Hepatocyte (in vitro differentiated cells): ENCODE results near the gene KCNQ4. TPM values are rescaled to one million over a fixed set of nuclear protein-coding genes. Genes with fewer than 3 reads are reported as not detected.

Experiments
- DNase-seq: peaks from one replicate; pipeline ENCODE4 v3.0.0-alpha.2; 2016; ENCODE audit warnings: low spot score
- H2AFZ ChIP-seq: fragments of 200-600 bp; sonication (generic); 2 replicates; pipeline ENCODE4 v1.6.0; 2016; ENCODE audit warnings: antibody characterized with exemption, mild to moderate bottlenecking
- H3K27ac ChIP-seq: fragments of 200-600 bp; sonication (generic); 2 replicates; pipeline ENCODE4 v1.5.1; 2016; ENCODE audit warnings: mild to moderate bottlenecking
- H3K27me3 ChIP-seq: fragments of 200-600 bp; sonication (generic); 2 replicates; pipeline ENCODE4 v1.6.1; 2016
- H3K36me3 ChIP-seq: fragments of 200-600 bp; sonication (generic); replicated peaks from 2 replicates; pipeline ENCODE4 v1.5.1; 2016; ENCODE audit warnings: low read depth; ENCODE audit not compliant: insufficient read depth
- H3K4me1 ChIP-seq: fragments of 200-600 bp; sonication (generic); 2 replicates; pipeline ENCODE4 v1.5.1; 2016; ENCODE audit warnings: mild to moderate bottlenecking, moderate library complexity; ENCODE audit not compliant: insufficient read depth
- H3K4me2 ChIP-seq: fragments of 200-600 bp; sonication (generic); 2 replicates; pipeline ENCODE4 v1.6.0; 2016
- H3K4me3 ChIP-seq: fragments of 200-600 bp; sonication (generic); 2 replicates; pipeline ENCODE4 v1.5.1; 2016; ENCODE audit warnings: mild to moderate bottlenecking
- H3K79me2 ChIP-seq: fragments of 200-600 bp; sonication (generic); 2 replicates; pipeline ENCODE4 v1.6.0; 2017; ENCODE audit warnings: mild to moderate bottlenecking
- H3K9me2 ChIP-seq: fragments of 200-600 bp; sonication (generic); replicated peaks from 2 replicates; pipeline ENCODE4 v1.6.0; 2017; ENCODE audit warnings: mild to moderate bottlenecking; ENCODE audit not compliant: insufficient read depth
- H3K9me3 ChIP-seq: fragments of 200-600 bp; sonication (generic); 2 replicates; pipeline ENCODE4 v1.5.1; 2016; ENCODE audit warnings: low read depth, mild to moderate bottlenecking
- H4K20me1 ChIP-seq: fragments of 200-600 bp; sonication (generic); 2 replicates; pipeline ENCODE4 v1.6.0; 2016; ENCODE audit warnings: mild to moderate bottlenecking; ENCODE audit not compliant: insufficient read depth, poor library complexity, severe bottlenecking
- CTCF ChIP-seq: fragments of 200-600 bp; sonication (generic); IDR thresholded peaks from 2 replicates; pipeline ENCODE4 v1.5.1; 2016; ENCODE audit warnings: antibody characterized with exemption, mild to moderate bottlenecking; ENCODE audit not compliant: poor library complexity
- EZH2 ChIP-seq: fragments of 200-600 bp; sonication (generic); IDR thresholded peaks from 2 replicates; pipeline ENCODE4 v1.6.1; 2016; ENCODE audit warnings: antibody characterized with exemption, mild to moderate bottlenecking, borderline replicate concordance
- EZH2phosphoT487 ChIP-seq: fragments of 200-600 bp; sonication (generic); IDR thresholded peaks from one replicate; pipeline ENCODE4 v1.6.1; 2018; ENCODE audit warnings: antibody characterized with exemption, mild to moderate bottlenecking, low read depth, moderate library complexity; ENCODE audit not compliant: unreplicated experiment, severe bottlenecking
- WGBS: methylation state at CpG from one replicate; pipeline ENCODE4 v1.1.6; 2016; ENCODE audit warnings: low lambda C conversion rate; ENCODE audit errors: missing lambda C conversion rate; 5-methylcytosine and 5-hydroxymethylcytosine counted together
- polyA plus RNA-seq: library from polyadenylated mRNA; unstranded; fragments of >200 nt; fragmentation: Nextera tagmentation; extraction: Ambion mirVana; gene quantifications from 2 replicates; pipeline ENCODE4 v1.2.1, GENCODE V29; 2016
- total RNA-seq: library from RNA; depleted of rRNA; stranded (reverse); fragments of >200 nt; gene quantifications from 2 replicates; pipeline ENCODE4 v1.2.3, GENCODE V29; 2014

Gene KCNQ4
- total and polyA plus RNA-seq, 2 experiments from 2014 or later, result not detected

- H3K4me2 ChIP-seq, result no peak overlapping the region
- no peak for DNase-seq
- H2AFZ ChIP-seq, result no peak overlapping the region
- no peak overlapping the region for H3K27ac ChIP-seq
- no peaks in the 10 kb centered on the region for H3K36me3 ChIP-seq
- H4K20me1 ChIP-seq, result no peaks in the 10 kb centered on the region
- no peaks in the 10 kb centered on the region for H3K79me2 ChIP-seq
- 82% methylated on average over 10 of the region's 10 CpGs for WGBS
- H3K4me3 ChIP-seq, result no peak overlapping the region
- peaks cover 7% of the 10 kb centered on the region for H3K4me1 ChIP-seq
- no peaks in the 10 kb centered on the region for H3K27me3 ChIP-seq
- no peak for TF ChIP-seq CTCF
- no peak for TF ChIP-seq EZH2
- TF ChIP-seq EZH2phosphoT487, result no peak
- no peaks in the 10 kb centered on the region for H3K9me2 ChIP-seq
- H3K9me3 ChIP-seq, result no peaks in the 10 kb centered on the region
Measured at GRCh38 chr1:40794974-40795715, 11.6 kb downstream of the KCNQ4 start.

- Histone ChIP-seq H3K4me2 (no peak overlapping the region), H3K36me3 (no peaks in the 10 kb centered on the region), H3K4me1 (peaks cover 7% of the 10 kb centered on the region), H2AFZ (no peak overlapping the region), H3K79me2 (no peaks in the 10 kb centered on the region), H3K9me3 (no peaks in the 10 kb centered on the region), H3K9me2 (no peaks in the 10 kb centered on the region), H3K4me3 (no peak overlapping the region), H3K27me3 (no peaks in the 10 kb centered on the region), H4K20me1 (no peaks in the 10 kb centered on the region), H3K27ac (no peak overlapping the region)
- TF ChIP-seq EZH2phosphoT487 (no peak), EZH2 (no peak), CTCF (no peak)
- WGBS, result 74% methylated on average over 13 of the region's 13 CpGs
- no peak for DNase-seq
Measured at GRCh38 chr1:40795811-40796586, 12.4 kb downstream of the KCNQ4 start.

- no peak overlapping the region for H2AFZ ChIP-seq
- H3K36me3 ChIP-seq, result no peaks in the 10 kb centered on the region
- H3K9me2 ChIP-seq, result no peaks in the 10 kb centered on the region
- no peaks in the 10 kb centered on the region for H4K20me1 ChIP-seq
- H3K4me1 ChIP-seq, result peaks cover 11% of the 10 kb centered on the region
- H3K4me3 ChIP-seq, result no peak overlapping the region
- H3K79me2 ChIP-seq, result no peaks in the 10 kb centered on the region
- no peak overlapping the region for H3K27ac ChIP-seq
- no peaks in the 10 kb centered on the region for H3K9me3 ChIP-seq
- TF ChIP-seq EZH2, result no peak
- H3K27me3 ChIP-seq, result no peaks in the 10 kb centered on the region
- no peak for DNase-seq
- no peak overlapping the region for H3K4me2 ChIP-seq
- WGBS, result 84% methylated on average over 9 of the region's 9 CpGs
Measured at GRCh38 chr1:40796939-40797667, 13.5 kb downstream of the KCNQ4 start.
